ENCODE results near the gene DDT.
A peak's percentile ranks its signal among the peaks of the same experiment; 100 is the strongest.
"Not testable (repeated sequence)": the region's sequence is repeated elsewhere in the genome, so short reads cannot be mapped to it uniquely, and the experiment has no call there.

Gene DDT

DNA sequence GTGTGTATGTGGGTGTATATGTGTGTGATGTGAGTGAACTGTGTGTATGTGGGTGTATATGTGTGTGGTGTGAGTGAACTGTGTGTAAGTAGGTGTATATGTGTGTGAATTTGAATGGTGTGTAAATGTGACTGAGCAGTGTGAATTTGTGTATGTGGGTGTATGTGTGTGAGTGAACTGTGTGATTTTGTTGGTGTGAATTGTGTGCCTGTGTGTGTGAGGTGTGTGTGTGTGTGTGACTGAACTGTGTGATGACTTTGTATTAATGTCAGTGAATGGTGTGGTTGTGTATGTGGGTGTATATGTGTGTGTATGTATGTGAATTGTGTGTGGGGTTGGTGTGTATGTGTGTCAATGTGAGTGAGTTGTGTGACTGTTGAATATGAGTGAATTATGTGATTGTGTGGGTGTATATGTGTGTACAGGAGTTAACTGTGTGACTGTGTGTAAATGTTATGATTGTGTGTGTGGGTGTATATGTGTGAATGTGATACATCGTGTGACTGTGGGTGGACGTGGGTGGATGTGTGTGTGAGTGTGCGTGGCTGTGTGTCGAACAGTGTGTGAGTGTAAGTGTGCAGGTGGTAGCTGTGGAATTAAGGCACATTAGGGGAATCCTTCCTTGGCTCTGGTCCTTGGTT lies 12.4 kb upstream of the DDT start:
- DNase-seq = not testable (repeated sequence)

DNA sequence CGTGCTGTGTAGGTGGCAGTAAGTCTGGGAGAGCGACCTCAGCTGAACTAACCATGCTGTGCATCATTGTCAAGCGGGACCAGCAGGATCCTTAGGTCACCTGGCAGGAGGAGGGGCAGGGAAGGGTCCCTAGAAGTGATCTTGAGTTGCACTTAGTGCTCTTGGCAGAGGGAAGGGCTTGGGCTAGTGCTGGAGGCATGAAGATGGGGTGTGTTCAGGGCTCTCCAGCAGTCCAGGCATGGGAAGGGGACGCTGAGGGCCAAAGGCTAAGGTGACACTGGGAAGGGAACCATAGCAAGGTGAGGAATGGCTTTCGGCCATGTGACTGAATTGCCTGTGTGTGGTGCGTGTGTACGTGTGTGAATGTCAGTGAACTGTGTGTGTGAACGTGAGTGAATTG lies 11.8 kb upstream of the DDT start:
- not testable (repeated sequence) for DNase-seq

DNA sequence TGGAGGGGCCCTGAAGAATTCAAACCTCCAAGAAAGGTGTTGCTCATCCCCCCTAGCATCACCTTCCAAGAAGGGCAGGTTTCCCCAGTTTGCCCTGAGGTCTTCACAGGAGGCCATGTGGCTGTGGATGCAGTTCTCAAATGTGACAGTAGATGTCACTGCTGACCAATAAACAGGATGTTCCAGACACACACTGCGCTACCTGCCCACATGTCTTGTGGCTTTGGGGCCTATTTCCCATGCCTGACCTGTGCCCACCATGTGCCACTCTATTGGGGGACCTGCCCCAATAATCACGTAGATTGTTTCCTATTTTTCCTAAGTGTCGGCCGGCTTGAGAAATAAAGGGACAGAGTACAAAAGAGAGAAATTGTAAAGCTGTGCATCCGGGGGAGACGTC lies 10.2 kb upstream of the DDT start:
- DNase-seq = peak; percentile 15

- DNase-seq = not testable (repeated sequence)
Measured at GRCh38 chr22:23980567-23980966, 6.3 kb upstream of the DDT start.

GRCh38 chr22:23979557-23980240 lies 5.5 kb upstream of the DDT start, which contains the start of gene GSTT2:
Gene GSTT2, plus strand, starts transcription at chr22:23980134.
- DNase-seq = not testable (repeated sequence)

DNA sequence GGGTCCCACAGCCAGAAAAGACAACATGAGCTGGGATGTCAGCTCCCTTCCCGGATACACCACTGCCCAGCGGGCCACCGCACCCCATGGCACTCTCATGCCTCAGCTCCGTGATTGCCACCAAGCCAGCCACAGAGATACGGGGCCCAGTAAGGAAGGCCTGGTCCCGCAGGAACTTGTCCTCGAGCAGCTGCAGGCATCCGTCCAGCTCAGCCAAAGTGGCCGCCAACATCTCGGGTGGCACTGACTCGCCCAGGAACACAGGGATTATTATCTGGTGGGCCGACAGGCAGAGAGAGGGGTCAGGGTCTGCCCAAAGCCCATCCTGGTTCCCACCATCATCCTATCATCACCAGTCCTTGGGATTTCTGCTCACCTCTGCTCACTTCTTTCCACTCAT lies 3.1 kb upstream of the DDT start:
- not testable (repeated sequence) for DNase-seq

GRCh38 chr22:23974836-23975352 lies 653 bp upstream of the DDT start:
- not testable (repeated sequence) for DNase-seq

DNA sequence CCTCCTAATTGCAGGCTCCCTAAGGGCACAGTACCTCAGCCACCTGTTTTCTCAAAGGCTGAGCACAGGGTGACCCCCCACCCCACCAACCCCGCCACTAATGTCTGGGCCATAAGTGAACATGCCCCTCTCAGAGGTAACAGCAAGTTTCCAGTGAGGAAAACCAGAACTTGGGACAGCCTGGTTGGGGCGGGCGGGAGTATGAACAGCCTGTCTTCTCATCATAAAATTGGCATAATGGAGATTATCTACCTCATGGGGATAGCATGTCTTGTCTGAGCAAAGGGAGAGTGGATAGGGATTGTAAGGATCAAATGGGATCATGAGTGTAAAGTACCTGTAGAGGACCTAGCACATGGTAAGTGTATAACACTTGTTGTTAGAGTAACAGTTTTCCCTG lies 2.3 kb downstream of the DDT start:
- not testable (repeated sequence) for DNase-seq

GRCh38 chr22:23970816-23971486 lies 3.3 kb downstream of the DDT start:
- no peak for DNase-seq

DNA sequence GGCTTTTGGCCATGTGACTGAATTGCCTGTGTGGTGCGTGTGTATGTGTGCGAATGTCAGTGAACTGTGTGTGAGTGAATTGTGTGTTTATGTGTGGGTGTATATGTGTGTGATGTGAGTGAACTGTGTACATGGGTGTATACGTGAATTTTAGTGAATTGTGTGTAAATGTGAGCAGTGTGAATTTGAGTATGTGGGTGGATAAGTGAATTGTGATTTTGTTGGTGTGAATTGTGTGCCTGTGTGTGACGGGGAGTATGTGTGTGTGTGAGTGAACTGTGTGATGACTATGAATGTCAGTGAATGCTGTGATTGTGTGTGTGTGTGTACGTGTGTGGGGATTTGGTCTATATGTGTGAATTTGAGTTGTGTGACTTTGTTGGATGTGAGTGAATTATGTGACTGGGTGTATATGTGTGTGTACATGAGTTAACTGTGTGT lies 4.0 kb downstream of the DDT start:
- DNase-seq = no peak

- DNase-seq = no peak
Measured at GRCh38 chr22:23969071-23969470, 5.2 kb downstream of the DDT start.

- DNase-seq = not testable (repeated sequence)
Measured at GRCh38 chr22:23966568-23966967, 7.7 kb downstream of the DDT start, which contains the start of gene DDTL. Gene DDTL, plus strand, starts transcription at chr22:23966888. Its CDS starts 27 bp downstream, at chr22:23966915.

GRCh38 chr22:23966094-23966493 lies 8.1 kb downstream of the DDT start:
- not testable (repeated sequence) for DNase-seq

- DNase-seq = not testable (repeated sequence)
Measured at GRCh38 chr22:23961084-23961771, 13.0 kb downstream of the DDT start, which contains the start of gene GSTT2B. Gene GSTT2B, minus strand, starts transcription at chr22:23961195. Its CDS starts 64 bp downstream, at chr22:23961131.

GRCh38 chr22:23956301-23956900 lies 17.8 kb downstream of the DDT start:
- peak; percentile 6 for DNase-seq

GRCh38 chr22:23955886-23956285 lies 18.4 kb downstream of the DDT start:
- DNase-seq = not testable (repeated sequence)

DNA sequence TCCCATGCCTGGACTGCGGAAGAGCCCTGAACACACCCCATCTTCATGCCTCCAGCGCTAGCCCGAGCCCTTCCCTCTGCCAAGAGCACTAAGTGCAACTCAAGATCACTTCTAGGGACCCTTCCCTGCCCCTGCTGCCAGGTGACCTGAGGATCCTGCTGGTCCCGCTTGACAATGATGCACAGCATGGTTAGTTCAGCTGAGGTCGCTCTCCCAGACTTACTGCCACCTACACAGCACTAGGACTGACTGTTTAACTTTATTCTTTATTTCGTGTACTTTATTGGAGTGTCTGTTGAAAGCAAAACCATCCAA lies 19.3 kb downstream of the DDT start:
- DNase-seq = not testable (repeated sequence)

DNA sequence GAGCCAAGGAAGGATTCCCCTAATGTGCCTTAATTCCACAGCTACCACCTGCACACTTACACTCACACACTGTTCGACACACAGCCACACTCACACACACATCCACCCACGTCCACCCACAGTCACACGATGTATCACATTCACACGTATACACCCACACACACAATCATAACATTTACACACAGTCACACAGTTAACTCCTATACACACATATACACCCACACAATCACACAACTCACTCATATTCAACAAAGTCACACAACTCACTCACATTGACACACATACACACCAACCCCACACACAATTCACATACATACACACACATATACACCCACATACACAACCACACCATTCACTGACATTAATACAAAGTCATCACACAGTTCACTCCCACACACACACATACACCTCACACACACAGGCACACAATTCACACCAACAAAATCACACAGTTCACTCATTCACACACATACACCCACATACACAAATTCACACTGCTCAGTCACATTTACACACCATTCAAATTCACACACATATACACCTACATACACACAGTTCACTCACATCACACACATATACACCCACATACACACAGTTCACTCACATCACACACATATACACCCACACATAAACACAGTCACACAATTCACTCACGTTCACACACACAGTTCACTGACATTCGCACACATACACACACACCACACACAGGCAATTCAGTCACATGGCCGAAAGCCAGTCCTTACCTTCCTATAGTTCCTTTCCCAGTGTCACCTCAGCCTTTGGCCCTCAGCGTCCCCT lies 19.8 kb downstream of the DDT start:
- not testable (repeated sequence) for DNase-seq

- not testable (repeated sequence) for DNase-seq
Measured at GRCh38 chr22:23953485-23953884, 20.8 kb downstream of the DDT start.

- not testable (repeated sequence) for DNase-seq
Measured at GRCh38 chr22:23952794-23953405, 21.3 kb downstream of the DDT start.

GRCh38 chr22:23951383-23951782 lies 22.9 kb downstream of the DDT start:
- DNase-seq = not testable (repeated sequence)

Data from NCI-H146 (cell line).